Measurements from ENCODE around the gene SNX32. TPM values are rescaled to one million over a fixed set of nuclear protein-coding genes. Genes with fewer than 3 reads are reported as not detected.

SNX32 gene
- total and polyA plus RNA-seq, 2 of the 13 experiments (the other 11 are each of a cell fraction or from before 2014, with no cell fraction given), result 0.09 to 0.34 TPM

DNA sequence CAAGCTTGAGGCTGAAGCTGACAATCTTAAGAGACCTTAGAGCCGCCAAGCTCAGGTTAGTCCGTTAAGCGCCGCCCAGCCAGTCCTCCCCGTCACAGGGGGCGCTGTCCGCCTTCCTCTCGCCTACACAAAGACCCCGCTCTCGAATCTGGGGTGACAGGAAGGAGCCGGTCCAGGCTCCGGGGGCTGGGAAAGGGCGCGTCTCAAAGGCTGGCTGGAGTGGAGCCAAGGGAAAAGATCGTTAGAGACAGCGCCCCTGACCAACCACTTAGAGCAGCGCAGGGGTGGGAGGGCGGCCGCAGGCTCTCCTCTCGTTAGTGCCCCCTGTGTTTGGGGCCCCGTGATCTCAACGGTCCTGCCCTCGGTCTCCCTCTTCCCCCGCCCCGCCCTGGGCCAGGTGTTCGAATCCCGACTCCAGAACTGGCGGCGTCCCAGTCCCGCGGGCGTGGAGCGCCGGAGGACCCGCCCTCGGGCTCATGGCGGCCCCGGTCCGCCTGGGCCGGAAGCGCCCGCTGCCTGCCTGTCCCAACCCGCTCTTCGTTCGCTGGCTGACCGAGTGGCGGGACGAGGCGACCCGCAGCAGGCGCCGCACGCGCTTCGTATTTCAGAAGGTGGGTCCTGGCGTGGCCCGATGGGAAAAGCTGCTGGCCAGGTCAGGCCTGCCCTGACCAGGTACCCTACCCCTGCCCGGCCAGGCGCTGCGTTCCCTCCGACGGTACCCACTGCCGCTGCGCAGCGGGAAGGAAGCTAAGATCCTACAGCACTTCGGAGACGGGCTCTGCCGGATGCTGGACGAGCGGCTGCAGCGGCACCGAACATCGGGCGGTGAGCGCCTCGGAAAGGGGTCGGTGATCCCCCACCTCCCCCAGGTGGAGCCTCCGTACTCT lies 26.8 kb downstream of the SNX32 start, which contains the start of gene MUS81 (continued):
- TF ChIP-seq, protein P1, sequence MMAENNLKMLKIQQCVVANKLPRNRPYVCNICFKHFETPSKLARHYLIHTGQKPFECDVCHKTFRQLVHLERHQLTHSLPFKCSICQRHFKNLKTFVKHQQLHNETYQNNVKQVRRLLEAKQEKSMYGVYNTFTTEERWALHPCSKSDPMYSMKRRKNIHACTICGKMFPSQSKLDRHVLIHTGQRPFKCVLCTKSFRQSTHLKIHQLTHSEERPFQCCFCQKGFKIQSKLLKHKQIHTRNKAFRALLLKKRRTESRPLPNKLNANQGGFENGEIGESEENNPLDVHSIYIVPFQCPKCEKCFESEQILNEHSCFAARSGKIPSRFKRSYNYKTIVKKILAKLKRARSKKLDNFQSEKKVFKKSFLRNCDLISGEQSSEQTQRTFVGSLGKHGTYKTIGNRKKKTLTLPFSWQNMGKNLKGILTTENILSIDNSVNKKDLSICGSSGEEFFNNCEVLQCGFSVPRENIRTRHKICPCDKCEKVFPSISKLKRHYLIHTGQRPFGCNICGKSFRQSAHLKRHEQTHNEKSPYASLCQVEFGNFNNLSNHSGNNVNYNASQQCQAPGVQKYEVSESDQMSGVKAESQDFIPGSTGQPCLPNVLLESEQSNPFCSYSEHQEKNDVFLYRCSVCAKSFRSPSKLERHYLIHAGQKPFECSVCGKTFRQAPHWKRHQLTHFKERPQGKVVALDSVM (CRISPR knock-in tag; IDR thresholded peaks at IDR 0.05), result no peak
- TF ChIP-seq NFYC (CRISPR knock-in tag; IDR thresholded peaks at IDR 0.05) (peak; percentile 67), ZNF326 (CRISPR knock-in tag; IDR thresholded peaks at IDR 0.05; ENCODE audit: borderline replicate concordance) (no peak), PCBP2 (optimal IDR thresholded peaks at IDR 0.05; ENCODE audit: low read depth, low read length, poor library complexity, severe bottlenecking) (no peak), ZNF530 (CRISPR knock-in tag; IDR thresholded peaks at IDR 0.05; ENCODE audit: low read depth) (no peak), NR1H2 (CRISPR knock-in tag; IDR thresholded peaks at IDR 0.05; ENCODE audit: borderline replicate concordance, low read depth) (0 out of 2 replicates have a peak, but pooled peaks have one; percentile 0), ZFYVE20 (CRISPR knock-in tag; IDR thresholded peaks at IDR 0.05; ENCODE audit: borderline replicate concordance, low read depth) (no peak), FOXP1 (IDR thresholded peaks at IDR 0.05) (no peak), FOXP1 (CRISPR knock-in tag; IDR thresholded peaks at IDR 0.05) (no peak), ZNF382 (CRISPR knock-in tag; IDR thresholded peaks at IDR 0.05; ENCODE audit: borderline replicate concordance) (no peak), STAT5B (CRISPR knock-in tag; IDR thresholded peaks at IDR 0.05) (no peak), BHLHE40 (IDR thresholded peaks at IDR 0.05; ENCODE audit: low read length) (no peak), ZNF720 (CRISPR knock-in tag; IDR thresholded peaks at IDR 0.05) (no peak), FIP1L1 (IDR thresholded peaks at IDR 0.05; ENCODE audit: borderline replicate concordance, insufficient read depth, low read depth, low read length) (no peak), SIN3B (IDR thresholded peaks at IDR 0.05; ENCODE audit: low read length) (no peak), NFKBIZ (CRISPR knock-in tag; IDR thresholded peaks at IDR 0.05) (no peak), IKZF1 (IDR thresholded peaks at IDR 0.05) (no peak), PHB2 (IDR thresholded peaks at IDR 0.05; ENCODE audit: partially characterized antibody) (no peak), ZNF816 (CRISPR knock-in tag; IDR thresholded peaks at IDR 0.05; ENCODE audit: borderline replicate concordance) (peak; percentile 82; the same call in 1 of the 2 replicates)
- TF ChIP-seq, protein P2, sequence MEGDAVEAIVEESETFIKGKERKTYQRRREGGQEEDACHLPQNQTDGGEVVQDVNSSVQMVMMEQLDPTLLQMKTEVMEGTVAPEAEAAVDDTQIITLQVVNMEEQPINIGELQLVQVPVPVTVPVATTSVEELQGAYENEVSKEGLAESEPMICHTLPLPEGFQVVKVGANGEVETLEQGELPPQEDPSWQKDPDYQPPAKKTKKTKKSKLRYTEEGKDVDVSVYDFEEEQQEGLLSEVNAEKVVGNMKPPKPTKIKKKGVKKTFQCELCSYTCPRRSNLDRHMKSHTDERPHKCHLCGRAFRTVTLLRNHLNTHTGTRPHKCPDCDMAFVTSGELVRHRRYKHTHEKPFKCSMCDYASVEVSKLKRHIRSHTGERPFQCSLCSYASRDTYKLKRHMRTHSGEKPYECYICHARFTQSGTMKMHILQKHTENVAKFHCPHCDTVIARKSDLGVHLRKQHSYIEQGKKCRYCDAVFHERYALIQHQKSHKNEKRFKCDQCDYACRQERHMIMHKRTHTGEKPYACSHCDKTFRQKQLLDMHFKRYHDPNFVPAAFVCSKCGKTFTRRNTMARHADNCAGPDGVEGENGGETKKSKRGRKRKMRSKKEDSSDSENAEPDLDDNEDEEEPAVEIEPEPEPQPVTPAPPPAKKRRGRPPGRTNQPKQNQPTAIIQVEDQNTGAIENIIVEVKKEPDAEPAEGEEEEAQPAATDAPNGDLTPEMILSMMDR (CRISPR knock-in tag; IDR thresholded peaks at IDR 0.05), result peak; percentile 95
- TF ChIP-seq, protein P3, sequence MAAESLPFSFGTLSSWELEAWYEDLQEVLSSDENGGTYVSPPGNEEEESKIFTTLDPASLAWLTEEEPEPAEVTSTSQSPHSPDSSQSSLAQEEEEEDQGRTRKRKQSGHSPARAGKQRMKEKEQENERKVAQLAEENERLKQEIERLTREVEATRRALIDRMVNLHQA (CRISPR knock-in tag; IDR thresholded peaks at IDR 0.05), result no peak
- TF ChIP-seq, protein P4, sequence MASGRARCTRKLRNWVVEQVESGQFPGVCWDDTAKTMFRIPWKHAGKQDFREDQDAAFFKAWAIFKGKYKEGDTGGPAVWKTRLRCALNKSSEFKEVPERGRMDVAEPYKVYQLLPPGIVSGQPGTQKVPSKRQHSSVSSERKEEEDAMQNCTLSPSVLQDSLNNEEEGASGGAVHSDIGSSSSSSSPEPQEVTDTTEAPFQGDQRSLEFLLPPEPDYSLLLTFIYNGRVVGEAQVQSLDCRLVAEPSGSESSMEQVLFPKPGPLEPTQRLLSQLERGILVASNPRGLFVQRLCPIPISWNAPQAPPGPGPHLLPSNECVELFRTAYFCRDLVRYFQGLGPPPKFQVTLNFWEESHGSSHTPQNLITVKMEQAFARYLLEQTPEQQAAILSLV (CRISPR knock-in tag; IDR thresholded peaks at IDR 0.05; ENCODE audit: borderline replicate concordance), result 0 out of 2 replicates have a peak, but pooled peaks have one; percentile 20
- TF ChIP-seq, protein P5, sequence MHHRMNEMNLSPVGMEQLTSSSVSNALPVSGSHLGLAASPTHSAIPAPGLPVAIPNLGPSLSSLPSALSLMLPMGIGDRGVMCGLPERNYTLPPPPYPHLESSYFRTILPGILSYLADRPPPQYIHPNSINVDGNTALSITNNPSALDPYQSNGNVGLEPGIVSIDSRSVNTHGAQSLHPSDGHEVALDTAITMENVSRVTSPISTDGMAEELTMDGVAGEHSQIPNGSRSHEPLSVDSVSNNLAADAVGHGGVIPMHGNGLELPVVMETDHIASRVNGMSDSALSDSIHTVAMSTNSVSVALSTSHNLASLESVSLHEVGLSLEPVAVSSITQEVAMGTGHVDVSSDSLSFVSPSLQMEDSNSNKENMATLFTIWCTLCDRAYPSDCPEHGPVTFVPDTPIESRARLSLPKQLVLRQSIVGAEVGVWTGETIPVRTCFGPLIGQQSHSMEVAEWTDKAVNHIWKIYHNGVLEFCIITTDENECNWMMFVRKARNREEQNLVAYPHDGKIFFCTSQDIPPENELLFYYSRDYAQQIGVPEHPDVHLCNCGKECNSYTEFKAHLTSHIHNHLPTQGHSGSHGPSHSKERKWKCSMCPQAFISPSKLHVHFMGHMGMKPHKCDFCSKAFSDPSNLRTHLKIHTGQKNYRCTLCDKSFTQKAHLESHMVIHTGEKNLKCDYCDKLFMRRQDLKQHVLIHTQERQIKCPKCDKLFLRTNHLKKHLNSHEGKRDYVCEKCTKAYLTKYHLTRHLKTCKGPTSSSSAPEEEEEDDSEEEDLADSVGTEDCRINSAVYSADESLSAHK (CRISPR knock-in tag; IDR thresholded peaks at IDR 0.05; ENCODE audit: borderline replicate concordance), result no peak
